NCI-H2029 (cell line): ENCODE data around the gene OR2A14.
A peak's percentile ranks its signal among the peaks of the same experiment; 100 is the strongest.
"Not testable (repeated sequence)": the region's sequence is repeated elsewhere in the genome, so short reads cannot be mapped to it uniquely, and the experiment has no call there.

Experiments used
- DNase-seq: peaks from one replicate; lab custom pipeline; 2025; lab: John Stamatoyannopoulos, UW

Gene OR2A14

GRCh38 chr7:144122876-144123275 is at the start of gene OR2A14:
Gene OR2A14, plus strand, starts transcription at chr7:144123176. Its CDS starts 5,937 bp downstream, at chr7:144129113.
- DNase-seq = no peak

- DNase-seq = no peak
These were observed 48.6 kb upstream of the OR2A14 start for GRCh38 chr7:144074374-144074773.

DNA sequence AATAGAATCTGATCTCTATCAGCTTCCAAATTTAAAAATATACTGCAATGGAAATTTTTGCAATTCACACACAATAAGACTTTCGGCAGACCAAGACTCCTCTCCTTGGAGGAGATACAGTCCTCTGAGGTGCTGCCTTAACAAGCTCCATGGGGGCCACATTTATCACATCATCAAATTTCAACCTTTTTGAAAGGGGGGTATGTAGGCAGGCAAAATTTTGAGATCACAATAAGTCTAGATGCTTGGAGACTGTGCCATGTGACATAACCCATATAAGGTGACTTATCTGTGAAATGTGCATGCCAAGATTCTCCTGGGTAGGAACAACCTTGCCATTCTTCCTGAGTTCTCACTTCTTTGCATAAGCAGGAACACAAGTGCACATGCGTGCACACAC is 37.0 kb upstream of the OR2A14 start, which contains the start of gene OR2A12:
OR2A12 (plus strand) TSS at position 301 of the 400 bp plus-strand sequence. CDS start 8,830 bp downstream, outside the sequence.
- DNase-seq = no peak

- no peak for DNase-seq
These were observed 36.2 kb upstream of the OR2A14 start for GRCh38 chr7:144086730-144087129.

DNA sequence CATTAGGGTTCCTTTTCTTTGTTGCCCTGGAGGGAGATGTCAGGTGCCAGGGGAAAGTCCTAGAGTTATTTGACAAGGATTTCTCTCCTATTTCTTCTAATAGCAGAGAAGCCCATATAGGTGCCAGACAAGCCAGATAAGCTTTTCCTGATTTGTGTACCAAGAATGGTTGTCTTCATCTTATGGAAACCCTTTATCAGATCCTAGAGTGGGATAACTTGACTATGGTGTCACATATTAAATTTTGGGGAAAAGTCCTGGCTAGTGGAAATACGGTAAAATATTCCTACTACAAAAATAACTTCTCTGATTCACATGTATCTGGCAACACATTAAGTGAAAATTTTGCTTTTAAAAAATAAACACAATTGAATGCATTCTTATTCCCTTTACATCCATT is 35.7 kb upstream of the OR2A14 start:
- no peak for DNase-seq

- no peak for DNase-seq
These were observed 32.3 kb upstream of the OR2A14 start for GRCh38 chr7:144090667-144091066.

DNA sequence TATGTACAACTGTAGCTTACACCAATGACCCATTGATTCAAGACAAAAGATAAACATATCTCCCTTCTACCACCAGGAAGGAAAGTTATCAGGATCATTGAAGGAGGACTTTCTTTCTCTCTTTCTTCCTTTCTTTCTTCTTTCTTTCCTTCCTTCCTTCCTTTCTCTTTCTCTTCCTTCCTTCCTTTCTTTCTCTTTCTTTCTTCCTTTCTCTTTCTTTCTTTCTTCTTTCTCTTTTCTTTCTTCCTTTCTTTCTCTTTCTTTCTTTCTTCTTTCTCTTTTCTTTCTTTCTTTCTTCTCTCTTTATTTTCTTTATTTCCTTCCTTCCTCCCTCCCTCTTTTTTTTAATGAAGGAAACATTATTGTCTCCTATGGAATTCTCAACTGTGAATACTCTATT is 24.2 kb upstream of the OR2A14 start:
- no peak for DNase-seq

- no peak for DNase-seq
These were observed 22.4 kb upstream of the OR2A14 start for GRCh38 chr7:144100607-144101006.

DNA sequence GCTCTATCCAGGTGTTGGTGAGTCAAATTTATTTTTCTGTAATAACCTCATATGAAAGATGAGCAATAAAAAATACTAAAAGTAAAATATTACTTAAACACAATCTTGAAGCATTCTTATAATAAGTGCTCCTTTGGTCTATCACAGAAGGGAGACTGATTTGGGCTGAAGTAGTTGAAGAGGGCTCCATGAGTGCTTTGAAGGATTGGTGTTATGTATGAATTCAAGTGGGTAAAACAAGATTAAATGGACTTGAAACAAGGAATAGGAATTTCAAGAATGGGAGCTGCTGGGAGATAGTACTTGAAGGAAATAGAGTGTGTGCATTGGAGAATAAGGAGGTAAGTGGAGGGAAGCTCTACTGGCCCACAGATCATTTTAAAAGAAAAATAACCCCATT is 20.9 kb upstream of the OR2A14 start:
- no peak for DNase-seq

GRCh38 chr7:144105211-144105610 is 17.8 kb upstream of the OR2A14 start:
- DNase-seq = no peak

DNA sequence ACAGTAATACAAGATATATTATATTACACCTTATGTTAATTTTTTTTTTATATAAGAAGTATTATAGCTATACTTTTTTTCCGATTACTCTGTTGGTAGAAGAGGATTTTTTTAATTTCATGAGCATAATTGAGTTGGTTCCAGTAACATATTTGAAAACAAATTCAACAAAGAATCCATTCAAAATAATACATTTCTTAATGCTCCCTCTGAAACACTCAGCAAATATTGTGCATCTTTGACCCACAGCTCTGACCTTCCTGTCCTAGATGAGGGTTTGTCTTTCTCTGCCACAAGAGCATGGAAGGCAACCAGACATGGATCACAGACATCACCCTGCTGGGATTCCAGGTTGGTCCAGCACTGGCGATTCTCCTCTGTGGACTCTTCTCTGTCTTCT is 13.7 kb upstream of the OR2A14 start, which contains the start of gene OR2A2:
OR2A2 (plus strand) TSS at position 301 of the 400 bp plus-strand sequence; CDS start at position 301, 0 bp downstream.
- DNase-seq = no peak

DNA sequence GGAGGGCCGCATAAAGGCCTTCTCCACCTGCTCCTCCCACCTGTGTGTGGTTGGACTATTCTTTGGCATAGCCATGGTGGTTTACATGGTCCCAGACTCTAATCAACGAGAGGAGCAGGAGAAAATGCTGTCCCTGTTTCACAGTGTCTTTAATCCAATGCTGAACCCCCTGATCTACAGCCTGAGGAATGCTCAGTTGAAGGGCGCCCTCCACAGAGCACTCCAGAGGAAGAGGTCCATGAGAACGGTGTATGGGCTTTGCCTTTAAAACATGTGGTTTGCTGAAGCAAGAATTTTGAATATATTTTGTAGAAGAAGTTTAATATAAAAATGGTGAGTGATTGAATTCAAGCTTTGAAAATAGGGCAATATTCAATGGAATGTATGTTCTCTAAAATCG is 12.7 kb upstream of the OR2A14 start:
- no peak for DNase-seq

DNA sequence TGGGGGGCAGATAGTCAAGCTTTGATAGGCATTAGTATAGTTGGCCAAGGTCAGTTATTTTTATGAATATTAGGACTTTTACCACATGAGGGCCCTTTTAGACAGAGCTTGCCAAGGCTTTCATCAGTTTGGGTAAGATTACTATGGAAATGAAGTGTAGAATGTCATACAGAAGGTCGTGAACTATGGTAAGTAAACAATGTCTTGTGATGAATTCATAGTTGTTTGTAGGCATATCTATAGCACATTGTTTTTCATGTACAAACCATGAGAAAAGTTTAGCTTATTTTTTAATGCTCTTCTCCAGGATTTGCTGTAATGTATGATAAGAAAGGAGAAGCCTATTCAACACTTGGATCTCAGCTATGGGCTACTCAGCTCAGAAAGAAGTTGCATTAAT is 9.3 kb upstream of the OR2A14 start:
- no peak for DNase-seq

DNA sequence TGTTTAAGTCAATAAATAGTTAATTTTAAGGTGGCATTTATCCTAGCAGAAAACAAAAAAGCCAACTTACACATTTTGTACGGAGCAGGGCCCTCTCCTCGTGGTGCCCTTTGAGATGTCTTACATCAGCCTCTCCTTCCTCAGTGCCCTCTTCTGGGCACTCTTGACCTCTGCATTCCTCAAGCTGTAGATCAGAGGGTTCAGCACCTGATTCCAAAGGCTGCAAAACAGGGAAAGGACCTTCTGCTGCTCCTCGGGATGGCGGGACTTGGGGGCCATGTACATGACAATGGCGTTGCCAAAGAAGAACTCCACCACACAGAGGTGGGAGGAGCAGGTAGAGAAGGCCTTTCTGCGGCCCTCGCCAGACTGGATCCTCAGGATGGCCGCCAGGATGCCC is 4.6 kb upstream of the OR2A14 start:
- no peak for DNase-seq

- peak; percentile 70 for DNase-seq
These were observed 4.8 kb downstream of the OR2A14 start for GRCh38 chr7:144127714-144128334.

DNA sequence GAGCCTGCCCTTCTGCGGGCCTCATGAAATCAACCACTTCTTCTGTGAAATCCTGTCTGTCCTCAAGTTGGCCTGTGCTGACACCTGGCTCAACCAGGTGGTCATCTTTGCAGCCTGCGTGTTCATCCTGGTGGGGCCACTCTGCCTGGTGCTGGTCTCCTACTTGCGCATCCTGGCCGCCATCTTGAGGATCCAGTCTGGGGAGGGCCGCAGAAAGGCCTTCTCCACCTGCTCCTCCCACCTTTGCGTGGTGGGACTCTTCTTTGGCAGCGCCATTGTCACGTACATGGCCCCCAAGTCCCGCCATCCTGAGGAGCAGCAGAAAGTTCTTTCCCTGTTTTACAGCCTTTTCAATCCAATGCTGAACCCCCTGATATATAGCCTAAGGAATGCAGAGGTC is 6.6 kb downstream of the OR2A14 start:
- DNase-seq = not testable (repeated sequence)

- DNase-seq = no peak
These were observed 7.8 kb downstream of the OR2A14 start for GRCh38 chr7:144130730-144131129.

DNA sequence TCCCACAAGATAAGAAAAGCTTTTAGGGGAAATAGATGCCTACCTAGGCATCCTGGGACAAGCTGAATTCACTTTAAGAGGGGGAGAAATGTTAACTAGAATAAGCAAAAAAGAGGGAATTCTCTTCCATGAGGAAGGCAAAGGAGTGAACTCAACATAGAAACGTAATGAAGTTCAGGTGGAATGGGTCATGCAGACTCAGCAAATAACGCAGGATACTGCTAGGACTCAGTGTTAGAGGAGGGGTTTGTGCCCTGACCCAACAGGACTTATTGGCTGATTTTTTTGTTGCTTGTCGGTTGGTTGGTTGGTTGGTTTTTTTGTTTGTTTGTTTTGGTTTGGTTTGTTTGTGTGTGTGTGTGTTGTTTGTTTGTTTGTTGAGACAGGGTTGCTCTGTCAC is 9.3 kb downstream of the OR2A14 start:
- DNase-seq = no peak

GRCh38 chr7:144133307-144133706 is 10.3 kb downstream of the OR2A14 start:
- DNase-seq = no peak

- DNase-seq = no peak
These were observed 11.1 kb downstream of the OR2A14 start for GRCh38 chr7:144134116-144134515.

DNA sequence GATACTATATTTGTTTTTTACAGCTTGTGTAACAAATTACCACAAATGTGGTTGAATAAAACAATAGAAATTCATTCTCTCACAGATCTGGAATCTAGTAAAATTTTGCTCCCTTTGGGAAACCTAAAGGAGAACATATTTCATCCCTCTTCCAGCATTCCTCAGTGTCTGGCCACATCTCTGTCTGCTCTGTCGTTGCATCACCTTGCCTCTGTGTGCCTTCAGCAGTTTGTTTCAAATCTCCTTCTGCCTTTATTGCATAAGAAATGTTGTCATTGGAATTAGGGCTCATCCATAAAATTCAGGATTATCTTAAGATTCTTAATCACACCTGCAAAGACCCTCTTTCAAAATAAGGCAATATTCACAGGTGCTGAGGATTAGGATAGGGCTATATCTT is 14.5 kb downstream of the OR2A14 start:
- DNase-seq = no peak

DNA sequence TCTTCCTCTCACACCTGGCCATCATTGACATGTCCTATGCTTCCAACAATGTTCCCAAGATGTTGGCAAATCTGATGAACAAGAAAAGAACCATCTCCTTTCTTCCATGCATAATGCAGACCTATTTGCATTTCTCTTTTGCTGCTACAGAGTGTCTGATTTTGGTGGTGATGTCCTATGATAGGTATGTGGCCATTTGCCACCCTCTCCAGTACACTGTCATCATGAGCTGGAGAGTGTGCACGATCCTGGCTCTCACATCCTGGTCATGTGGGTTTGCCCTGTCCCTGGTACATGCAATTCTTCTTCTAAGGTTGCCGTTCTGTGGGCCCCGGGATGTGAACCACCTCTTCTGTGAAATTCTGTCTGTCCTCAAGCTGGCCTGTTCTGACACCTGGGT is 19.2 kb downstream of the OR2A14 start:
- no peak for DNase-seq

DNA sequence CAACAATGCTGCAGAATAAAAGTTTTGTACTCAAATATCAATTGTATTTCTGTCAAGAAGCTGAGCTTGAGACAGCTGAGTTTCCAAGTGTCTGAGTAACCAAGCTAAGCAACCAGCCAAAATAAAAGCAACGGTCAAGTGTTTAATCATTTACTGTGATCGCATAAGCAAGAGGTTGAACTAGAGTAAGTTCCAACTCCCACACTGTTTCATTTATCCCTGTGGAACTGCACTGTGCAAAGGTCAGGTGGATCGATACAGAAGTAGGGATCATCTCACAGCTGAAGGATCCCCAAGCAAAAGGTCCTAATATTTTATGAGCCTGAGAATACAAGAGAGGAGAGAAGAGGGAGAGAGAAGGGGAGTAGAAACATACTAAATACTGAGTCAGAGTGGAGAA is 21.4 kb downstream of the OR2A14 start:
- DNase-seq = no peak

DNA sequence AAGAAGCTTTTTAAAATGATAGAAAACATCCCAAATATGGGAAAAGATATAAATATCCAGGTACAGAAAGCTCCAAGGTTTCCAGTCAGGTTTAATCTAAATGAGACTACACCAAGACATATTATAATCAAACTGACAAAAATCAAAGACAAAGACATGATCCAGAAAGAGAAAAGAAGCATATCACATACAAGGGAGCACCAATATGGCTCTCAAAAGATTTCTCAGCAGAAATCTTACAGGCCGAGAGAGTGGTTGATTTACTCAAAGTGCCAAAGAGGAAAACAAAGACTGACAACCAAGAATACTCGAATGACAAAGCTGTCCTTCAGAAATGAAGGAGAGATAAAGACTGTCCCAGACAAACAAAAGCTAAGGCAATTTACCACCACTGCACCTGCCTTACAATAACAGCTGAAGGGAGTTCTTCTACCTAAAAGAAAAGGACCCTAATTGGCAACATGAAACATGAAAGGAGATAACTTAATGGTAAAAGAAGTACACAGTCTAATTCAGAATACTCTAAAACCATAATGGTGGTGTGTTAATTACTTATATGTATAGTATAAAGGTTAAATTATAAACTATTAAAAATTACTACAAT is 25.4 kb downstream of the OR2A14 start:
- no peak for DNase-seq
